OCI-LY7 (cell line): Measurements from ENCODE around the gene COPS4. TPM values are rescaled to one million over a fixed set of nuclear protein-coding genes. Genes with fewer than 3 reads are reported as not detected.
"Not testable (repeated sequence)": the region's sequence is repeated elsewhere in the genome, so short reads cannot be mapped to it uniquely, and the experiment has no call there.

Source experiments
- BruUV-seq: library from RNA; stranded (reverse); fragments of 400-500 nt; replicated peaks from 2 replicates; lab custom pipeline; 2021; lab: Mats Ljungman, UMichigan
- CTCF ChIA-PET: fragments of 300-600 bp; sonication (Branson Sonifier 250); formaldehyde crosslinking; loops from one replicate; lab custom pipeline; 2022; ENCODE audit warnings: antibody characterized with exemption; ENCODE audit not compliant: unreplicated experiment; lab: Charles Lee
- POLR2A ChIA-PET: fragments of 300-600 bp; sonication (Branson Sonifier 250); formaldehyde crosslinking; loops from one replicate; lab custom pipeline; 2022; ENCODE audit warnings: antibody characterized with exemption; lab: Charles Lee
- DNase-seq: peaks from one replicate; pipeline ENCODE4 v3.0.0-alpha.2; 2015; ENCODE audit warnings: low spot score
- H2AFZ ChIP-seq: fragments of 200-600 bp; sonication (generic), shearing (Covaris generic); 2 replicates; pipeline ENCODE4 v1.6.1; 2014; ENCODE audit warnings: mild to moderate bottlenecking, antibody characterized with exemption, low read length, moderate library complexity
- H3K27ac ChIP-seq: fragments of 200-600 bp; sonication (generic); 2 replicates; pipeline ENCODE4 v1.5.1; 2014; ENCODE audit warnings: mixed run types, low read depth, mild to moderate bottlenecking, moderate library complexity, low read length, inconsistent platforms; ENCODE audit not compliant: poor library complexity, severe bottlenecking
- H3K36me3 ChIP-seq: fragments of 200-600 bp; sonication (generic); 2 replicates; pipeline ENCODE4 v1.6.1; 2014; ENCODE audit warnings: mild to moderate bottlenecking, antibody characterized with exemption, low read length, moderate library complexity, mixed read lengths; ENCODE audit not compliant: insufficient read depth
- H3K4me1 ChIP-seq: fragments of 200-600 bp; sonication (generic); 2 replicates; pipeline ENCODE4 v1.5.1; 2014; ENCODE audit warnings: mild to moderate bottlenecking, low read length; ENCODE audit not compliant: insufficient read depth, poor library complexity, severe bottlenecking
- H3K4me2 ChIP-seq: fragments of 200-600 bp; sonication (generic); 2 replicates; pipeline ENCODE4 v1.6.1; 2014; ENCODE audit warnings: mild to moderate bottlenecking, low read length
- H3K4me3 ChIP-seq: fragments of 200-600 bp; sonication (generic); 2 replicates; pipeline ENCODE4 v1.5.1; 2014; ENCODE audit warnings: mild to moderate bottlenecking, low read depth, low read length; ENCODE audit not compliant: poor library complexity, severe bottlenecking
- H3K79me2 ChIP-seq: fragments of 200-600 bp; sonication (generic); 2 replicates; pipeline ENCODE4 v1.6.1; 2016; ENCODE audit warnings: low read depth, mild to moderate bottlenecking, low read length, moderate library complexity, mixed read lengths; ENCODE audit not compliant: insufficient read depth
- H3K9me2 ChIP-seq: fragments of 200-600 bp; sonication (generic); 2 replicates; pipeline ENCODE4 v1.6.1; 2016; ENCODE audit warnings: mild to moderate bottlenecking, low read length, mixed read lengths; ENCODE audit not compliant: insufficient read depth
- H3K9me3 ChIP-seq: fragments of 200-600 bp; sonication (generic); 2 replicates; pipeline ENCODE4 v1.6.1; 2014; ENCODE audit warnings: mild to moderate bottlenecking, mixed run types, low read length, mixed read lengths
- H4K20me1 ChIP-seq: fragments of 200-600 bp; sonication (generic); 2 replicates; pipeline ENCODE4 v1.6.1; 2014; ENCODE audit warnings: mild to moderate bottlenecking, antibody characterized with exemption, low read length, moderate library complexity, mixed read lengths; ENCODE audit not compliant: insufficient read depth
- CTCF ChIP-seq: fragments of 200-600 bp; sonication (generic); conservative IDR thresholded peaks from 2 replicates; pipeline ENCODE4 v1.5.1; 2014; ENCODE audit warnings: mild to moderate bottlenecking, antibody characterized with exemption, low read length, moderate library complexity, mixed read lengths
- EZH2phosphoT487 ChIP-seq: fragments of 200-600 bp; sonication (generic); IDR thresholded peaks from 2 replicates; pipeline ENCODE4 v1.6.1; 2018; ENCODE audit warnings: low read depth, borderline replicate concordance, mild to moderate bottlenecking, mixed run types, antibody characterized with exemption, low read length, moderate library complexity, mixed read lengths
- intact Hi-C: fragments of 100-400 bp; cut with micrococcal nuclease; formaldehyde crosslinking; loops from one replicate; pipeline ENCODE4 v1.10.0; 2022; ENCODE audit not compliant: unreplicated experiment
- total RNA-seq, 2 experiments: library from RNA; depleted of rRNA in 1 of 2; stranded (reverse); fragments of >200 nt in 1 of 2; shearing (Covaris generic) in 1 of 2; gene quantifications; 2 replicates each; pipeline ENCODE4 v1.2.3, GENCODE V29; 2014 to 2022

COPS4 gene
- total RNA-seq, 2 experiments from 2014 or later = 38.5 to 38.9 TPM

- peak; percentile 86 for DNase-seq
- H3K4me3 ChIP-seq = no peak overlapping the region
- H3K4me1 ChIP-seq = no peaks in the 10 kb centered on the region
- H4K20me1 ChIP-seq = no peaks in the 10 kb centered on the region
- peaks cover 47% of the 10 kb centered on the region for H3K36me3 ChIP-seq
- H3K79me2 ChIP-seq = no peaks in the 10 kb centered on the region
- CTCF ChIA-PET = interaction anchor here (0.6 to 0.7 kb wide), 2 partner anchors 132 to 221 kb away, joined by 3 read pairs; no protein-coding TSS in a partner anchor
- intact Hi-C loops = loop anchor here (1.0 to 5.0 kb wide), 4 partner anchors 178 to 563 kb away; no protein-coding TSS in a partner anchor
- POLR2A ChIA-PET = interaction anchor here (0.5 to 1.5 kb wide), 12 partner anchors 12 to 387 kb away, joined by 3 to 6 read pairs (median 3); no protein-coding TSS in a partner anchor
- no peaks in the 10 kb centered on the region for H3K9me3 ChIP-seq
- H3K4me2 ChIP-seq = no peak overlapping the region
- no peak overlapping the region for H2AFZ ChIP-seq
- no peak overlapping the region for H3K27ac ChIP-seq
- H3K9me2 ChIP-seq = no peaks in the 10 kb centered on the region
- no TSS peak for BruUV-seq
- TF ChIP-seq EZH2phosphoT487 (no peak), CTCF (peak; percentile 94)
Observed at GRCh38 chr4:83074086-83074704, 39.2 kb downstream of the COPS4 start.

GRCh38 chr4:83074783-83075182, 39.8 kb downstream of the COPS4 start:
- POLR2A ChIA-PET = interaction anchor here (0.5 to 1.5 kb wide), 10 partner anchors 12 to 294 kb away, joined by 3 to 6 read pairs (median 3); partner anchors contain the start of gene COPS4
- H3K4me2 ChIP-seq, H3K79me2 ChIP-seq, H3K4me3 ChIP-seq, H3K27ac ChIP-seq, DNase-seq, H2AFZ ChIP-seq, H3K4me1 ChIP-seq, H3K9me2 ChIP-seq, H3K9me3 ChIP-seq, BruUV-seq, H4K20me1 ChIP-seq: not testable (repeated sequence)
- CTCF ChIA-PET = interaction anchor here (0.6 kb wide), 1 partner anchor 131 kb away, joined by 3 read pairs; no protein-coding TSS in a partner anchor
- H3K36me3 ChIP-seq = peaks cover 41% of the 10 kb centered on the region
- intact Hi-C loops = loop anchor here (1.0 to 5.0 kb wide), 4 partner anchors 178 to 563 kb away; no protein-coding TSS in a partner anchor

DNA sequence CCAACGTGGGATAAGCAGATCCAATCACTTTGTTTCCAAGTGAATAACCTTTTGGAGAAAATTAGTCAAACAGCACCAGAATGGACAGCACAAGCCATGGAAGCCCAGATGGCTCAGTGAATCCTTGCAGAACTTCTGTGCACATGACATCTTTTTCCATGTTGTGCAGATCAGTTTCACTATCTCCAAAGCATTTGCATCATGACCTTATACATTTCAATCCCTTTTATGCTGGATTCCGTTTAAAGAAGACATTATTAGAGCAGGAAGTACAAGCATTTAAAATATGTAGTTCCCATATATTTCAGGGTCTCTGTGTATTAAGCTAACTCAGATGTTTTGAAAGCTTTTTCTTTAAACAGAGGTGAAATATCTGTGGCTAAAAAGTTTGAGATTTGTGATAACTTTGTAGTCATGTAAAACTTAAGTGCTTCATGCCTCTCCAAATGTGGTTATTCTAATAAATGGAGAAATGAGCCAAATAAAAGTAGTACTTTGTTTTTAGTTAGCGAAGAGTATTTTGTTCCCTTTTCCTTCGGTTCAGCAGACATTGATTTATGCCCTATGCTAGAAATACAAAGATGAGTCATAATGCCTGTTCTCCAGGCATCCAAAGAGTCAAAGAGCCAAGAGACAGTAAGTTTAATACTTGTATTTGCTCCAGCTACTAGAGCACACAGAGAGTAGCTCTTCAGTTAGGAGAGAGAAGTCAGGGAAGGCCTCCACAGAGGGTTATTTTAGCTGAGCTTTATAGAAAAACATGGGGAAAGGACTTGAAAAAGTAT, 40.5 kb downstream of the COPS4 start:
- ChIA-PET POLR2A (interaction anchor here (0.6 to 1.5 kb wide), 8 partner anchors 11 to 201 kb away, joined by 3 to 6 read pairs (median 4); partner anchors contain the start of gene COPS4), CTCF (interaction anchor here (0.8 to 0.9 kb wide), 2 partner anchors 17 to 185 kb away, joined by 3 to 5 read pairs; no protein-coding TSS in a partner anchor)
- Histone ChIP-seq H4K20me1 (no peaks in the 10 kb centered on the region), H3K4me1 (no peaks in the 10 kb centered on the region), H3K79me2 (no peaks in the 10 kb centered on the region), H3K4me3 (no peak overlapping the region), H3K9me3 (no peaks in the 10 kb centered on the region), H3K36me3 (peaks cover 35% of the 10 kb centered on the region), H3K27ac (no peak overlapping the region), H3K9me2 (no peaks in the 10 kb centered on the region), H3K4me2 (no peak overlapping the region), H2AFZ (no peak overlapping the region)
- TSS peak; percentile 64 for BruUV-seq
- TF ChIP-seq EZH2phosphoT487 (no peak), CTCF (no peak)
- no peak for DNase-seq
- intact Hi-C loops = no loop called here
